ENCODE measurements around the gene ANXA2. TPM values are rescaled to one million over a fixed set of nuclear protein-coding genes. Genes with fewer than 3 reads are reported as not detected.

The ANXA2 gene
- total and polyA plus RNA-seq, 4 donors: 62.7 to 138 (median 107) TPM

- H3K9me3 ChIP-seq (ENCODE audit: control insufficient read depth in 4 of 4, low read length in 3 of 4): no peaks in the 10 kb centered on the region
- no peak overlapping the region for H3K27ac ChIP-seq (ENCODE audit: low read depth in 1 of 2, low read length in 2 of 2)
- no peak overlapping the region for H3K4me3 ChIP-seq (ENCODE audit: low read depth in 1 of 3, low read length in 3 of 3)
- 98% methylated on average over 1 of the region's 1 CpG for WGBS
- H3K36me3 ChIP-seq (ENCODE audit: control insufficient read depth in 4 of 4, insufficient read depth in 3 of 4, low read depth in 1 of 4, low read length in 3 of 4): peaks cover 0 to 7% (median 2%) of the 10 kb centered on the region in 4 donors
- H3K4me1 ChIP-seq (ENCODE audit: control insufficient read depth in 4 of 4, insufficient read depth in 4 of 4, low read length in 3 of 4): peaks cover 0 to 3% (median 0%) of the 10 kb centered on the region in 4 donors
- no peak for TF ChIP-seq ATF3 (IDR thresholded peaks at IDR 0.05)
- TF ChIP-seq ZBTB33 (IDR thresholded peaks at IDR 0.05): no peak
- TF ChIP-seq RXRA (IDR thresholded peaks at IDR 0.05): no peak
- TF ChIP-seq JUND (IDR thresholded peaks at IDR 0.05): no peak
- no peak for TF ChIP-seq TAF1 (conservative IDR thresholded peaks at IDR 0.05)
- no peak for TF ChIP-seq REST (IDR thresholded peaks at IDR 0.05)
- no peak for TF ChIP-seq SP1 (IDR thresholded peaks at IDR 0.05)
- TF ChIP-seq RAD21 (IDR thresholded peaks at IDR 0.05): no peak
- TF ChIP-seq EGR1 (IDR thresholded peaks at IDR 0.05; ENCODE audit: low read depth in 2 of 2): no peak
- TF ChIP-seq NR2F2 (IDR thresholded peaks at IDR 0.05): no peak
- TF ChIP-seq HNF4A (conservative IDR thresholded peaks at IDR 0.05): no peak
- no peak for TF ChIP-seq GABPA (IDR thresholded peaks at IDR 0.05 in 1 of 2, conservative IDR thresholded peaks at IDR 0.05 in 1 of 2)
- H3K9ac ChIP-seq (ENCODE audit: low read depth in 1 of 2, low read length in 2 of 2): no peak overlapping the region
- H3K27me3 ChIP-seq (ENCODE audit: control insufficient read depth in 4 of 4, insufficient read depth in 4 of 4, low read length in 3 of 4): no peaks in the 10 kb centered on the region
- DNase-seq (ENCODE audit: low spot score): no peak
Observed at GRCh38 chr15:60379185-60379524, 18.6 kb downstream of the ANXA2 start.

GRCh38 chr15:60376677-60377095, 21.1 kb downstream of the ANXA2 start:
- 93% methylated on average over 12 of the region's 12 CpGs for WGBS
- H3K4me1 ChIP-seq (ENCODE audit: control insufficient read depth in 4 of 4, insufficient read depth in 4 of 4, low read length in 3 of 4): peaks cover 0 to 3% (median 0%) of the 10 kb centered on the region in 4 donors
- no peak overlapping the region for H3K4me3 ChIP-seq (ENCODE audit: low read depth in 1 of 3, low read length in 3 of 3)
- peaks cover 0 to 4% (median 3%) of the 10 kb centered on the region in 4 donors for H3K36me3 ChIP-seq (ENCODE audit: control insufficient read depth in 4 of 4, insufficient read depth in 3 of 4, low read depth in 1 of 4, low read length in 3 of 4)
- no peak overlapping the region for H3K9ac ChIP-seq (ENCODE audit: low read depth in 1 of 2, low read length in 2 of 2)
- TF ChIP-seq NR2F2 (IDR thresholded peaks at IDR 0.05): no peak
- TF ChIP-seq ZBTB33 (IDR thresholded peaks at IDR 0.05): no peak
- no peak for TF ChIP-seq FOXA1 (IDR thresholded peaks at IDR 0.05)
- no peak for TF ChIP-seq FOXA2 (IDR thresholded peaks at IDR 0.05)
- no peak for TF ChIP-seq YY1 (IDR thresholded peaks at IDR 0.05)
- no peak for TF ChIP-seq CTCF (IDR thresholded peaks at IDR 0.05; ENCODE audit: low read depth, low read length, missing input control)
- TF ChIP-seq EGR1 (IDR thresholded peaks at IDR 0.05; ENCODE audit: low read depth in 2 of 2): no peak
- TF ChIP-seq GABPA (IDR thresholded peaks at IDR 0.05 in 1 of 2, conservative IDR thresholded peaks at IDR 0.05 in 1 of 2): no peak
- TF ChIP-seq MAX (IDR thresholded peaks at IDR 0.05): no peak
- TF ChIP-seq RAD21 (IDR thresholded peaks at IDR 0.05): no peak
- no peak for TF ChIP-seq RXRA (IDR thresholded peaks at IDR 0.05)
- TF ChIP-seq TAF1 (conservative IDR thresholded peaks at IDR 0.05): no peak
- no peak for TF ChIP-seq HNF4A (conservative IDR thresholded peaks at IDR 0.05)
- TF ChIP-seq JUND (IDR thresholded peaks at IDR 0.05): no peak
- TF ChIP-seq SP1 (IDR thresholded peaks at IDR 0.05): no peak
- TF ChIP-seq REST (IDR thresholded peaks at IDR 0.05): no peak
- TF ChIP-seq HNF4G (IDR thresholded peaks at IDR 0.05): no peak
- H3K27ac ChIP-seq (ENCODE audit: low read depth in 1 of 2, low read length in 2 of 2): no peak overlapping the region
- no peaks in the 10 kb centered on the region for H3K27me3 ChIP-seq (ENCODE audit: control insufficient read depth in 4 of 4, insufficient read depth in 4 of 4, low read length in 3 of 4)
- DNase-seq (ENCODE audit: low spot score): no peak
- H3K9me3 ChIP-seq (ENCODE audit: control insufficient read depth in 4 of 4, low read length in 3 of 4): no peaks in the 10 kb centered on the region

Data from liver (tissue), 9 donors.